Transverse colon (tissue), 4 donors: ENCODE measurements around the gene STING1. TPM values are rescaled to one million over a fixed set of nuclear protein-coding genes. Genes with fewer than 3 reads are reported as not detected.
"Not testable (repeated sequence)": the region's sequence is repeated elsewhere in the genome, so short reads cannot be mapped to it uniquely, and the experiment has no call there.

Experiments
- DNase-seq: peaks from one replicate; pipeline ENCODE4 v3.0.0-alpha.2; 2019
- H3K27ac ChIP-seq, 4 donors: fragments of 200-600 bp; sonication (generic); 2 replicates each; pipeline ENCODE4 v1.5.1; 2016 to 2018; ENCODE audit warnings: inconsistent platforms in 4 of 4
- H3K27me3 ChIP-seq: fragments of 200-600 bp; sonication (generic); 2 replicates; pipeline ENCODE4 v1.5.1; 2017; ENCODE audit warnings: inconsistent platforms
- H3K36me3 ChIP-seq, 4 donors: fragments of 200-600 bp; sonication (generic); 2 replicates each; pipeline ENCODE4 v1.5.1; 2017 to 2019; ENCODE audit warnings: inconsistent platforms in 4 of 4
- H3K4me1 ChIP-seq, 4 donors: fragments of 200-600 bp; sonication (generic); 2 replicates each; pipeline ENCODE4 v1.5.1; 2017 to 2020; ENCODE audit warnings: inconsistent platforms in 4 of 4
- H3K4me3 ChIP-seq, 4 donors: fragments of 200-600 bp; sonication (generic); 1 replicate in 1 of 4; 2 replicates in 3 of 4; pipeline versions ENCODE4 v1.5.1 to v1.6.1; 2017 to 2019; ENCODE audit warnings: inconsistent platforms in 4 of 4
- H3K9me3 ChIP-seq, 2 donors: fragments of 200-600 bp; sonication (generic); 2 replicates each; pipeline ENCODE4 v1.5.1; 2017 to 2019; ENCODE audit warnings: inconsistent platforms in 2 of 2
- CTCF ChIP-seq, 5 experiments: fragments of 200-600 bp in 3 of 5; fragments of 450-650 bp in 2 of 5; sonication (generic) in 3 of 5; IDR thresholded peaks; 1 replicate in 2 of 5; 2 replicates in 3 of 5; pipeline ENCODE4 v1.5.1; 2016 to 2017; ENCODE audit warnings: antibody characterized with exemption in 5 of 5, inconsistent platforms in 3 of 5, mild to moderate bottlenecking in 2 of 5, moderate library complexity in 1 of 5
- EP300 ChIP-seq: sonication (generic); formaldehyde crosslinking; IDR thresholded peaks from one replicate; pipeline ENCODE4 v1.6.1; 2017; ENCODE audit warnings: antibody characterized with exemption, low read depth
- POLR2A ChIP-seq: fragments of 450-650 bp; IDR thresholded peaks from one replicate; pipeline ENCODE4 v1.6.1; 2016; ENCODE audit warnings: antibody characterized with exemption, mild to moderate bottlenecking, moderate library complexity
- POLR2AphosphoS5 ChIP-seq, 3 donors: sonication (generic); formaldehyde crosslinking; IDR thresholded peaks; one replicate each; pipeline ENCODE4 v1.6.1; 2016; ENCODE audit warnings: antibody characterized with exemption in 3 of 3
- WGBS, 2 donors: methylation state at CpG; one replicate each; pipeline ENCODE4 v1.1.5; 2018; ENCODE audit warnings: low coverage in 1 of 2; 5-methylcytosine and 5-hydroxymethylcytosine counted together
- in situ Hi-C, 4 donors: fragments of 200-750 bp; cut with MboI; loops; one replicate each; pipeline versions ENCODE4 v1.15.0 to v1.15.1; 2017; ENCODE audit warnings: low sequenced_read_pairs in 3 of 4, low pct_ligation_motif_present in 1 of 4, low pct_unique_long_range_greater_than_20kb in 1 of 4
- intact Hi-C: fragments of 100-400 bp; cut with DNase I; formaldehyde crosslinking; loops from one replicate; pipeline ENCODE4 v1.15.1; 2023; ENCODE audit warnings: low total_unique reads
- total RNA-seq, 4 donors: library from RNA; depleted of rRNA; stranded (reverse); fragments of >200 nt; gene quantifications; one replicate each; pipeline ENCODE4 v1.1.0, GENCODE V29; 2016

The STING1 gene
- total RNA-seq, 4 donors from 2014 or later = 12.2 to 51.5 (median 19.1) TPM

DNA sequence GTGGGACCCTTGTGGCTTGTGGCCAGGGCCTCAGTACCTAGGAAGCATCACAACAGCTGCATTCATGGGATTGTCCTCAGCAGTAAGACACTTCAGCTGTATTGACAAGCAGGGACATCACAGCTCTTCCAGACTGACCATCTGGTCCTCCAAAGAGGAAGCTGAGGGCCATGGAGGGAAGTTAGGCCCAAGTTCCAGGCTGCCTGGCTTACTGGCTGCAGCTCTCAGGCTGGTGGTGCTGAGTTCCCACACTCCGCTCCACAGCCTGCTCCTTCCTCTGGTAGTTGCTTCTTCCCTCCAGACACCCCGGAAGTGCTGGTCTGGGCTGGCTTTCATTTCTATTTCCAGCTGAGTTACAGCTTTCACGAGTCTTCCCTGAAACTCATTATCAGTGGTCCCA, 5.7 kb upstream of the STING1 start:
- intact Hi-C loops (no loop called here), in situ Hi-C loops (no loop called here)
- DNase-seq = peak; percentile 25
- Histone ChIP-seq H3K4me3 (no peak overlapping the region), H3K4me1 (peaks cover 0 to 10% (median 4%) of the 10 kb centered on the region in 4 donors), H3K9me3 (no peaks in the 10 kb centered on the region), H3K27me3 (no peaks in the 10 kb centered on the region), H3K27ac (peak overlapping the region in 3 of 4 donors; percentile 2 to 50 (median 30)), H3K36me3 (no peaks in the 10 kb centered on the region)
- no peak for TF ChIP-seq POLR2AphosphoS5 (IDR thresholded peaks at IDR 0.05)
- no peak for TF ChIP-seq POLR2A
- no peak for TF ChIP-seq EP300
- no peak for TF ChIP-seq CTCF (IDR thresholded peaks at IDR 0.05)
- WGBS, 2 donors = 75 to 86% methylated on average over 3 of the region's 3 CpGs

GRCh38 chr5:139486201-139486600, 3.6 kb upstream of the STING1 start:
- Histone ChIP-seq H3K4me3 (no peak overlapping the region), H3K36me3 (no peaks in the 10 kb centered on the region), H3K27ac (no peak overlapping the region), H3K27me3 (no peaks in the 10 kb centered on the region), H3K9me3 (no peaks in the 10 kb centered on the region), H3K4me1 (peaks cover 0 to 20% (median 17%) of the 10 kb centered on the region in 4 donors)
- in situ Hi-C loops = no loop called here
- no peak for TF ChIP-seq POLR2AphosphoS5 (IDR thresholded peaks at IDR 0.05)
- no peak for TF ChIP-seq CTCF (IDR thresholded peaks at IDR 0.05)
- no peak for TF ChIP-seq POLR2A
- no peak for TF ChIP-seq EP300
- no peak for DNase-seq
- intact Hi-C loops = no loop called here
- 96% methylated on average over 7 of the region's 7 CpGs; no CpG with 5 or more reads in 1 of the 2 donors for WGBS, 2 donors

- H3K4me3 ChIP-seq = peak overlapping the region in 1 of 4 donors; percentile 49
- H3K27me3 ChIP-seq, DNase-seq, in situ Hi-C loops, H3K36me3 ChIP-seq, H3K9me3 ChIP-seq, intact Hi-C loops: not testable (repeated sequence)
- H3K27ac ChIP-seq = peak overlapping the region; percentile 88 to 89 (median 89)
- peaks cover 0 to 38% (median 23%) of the 10 kb centered on the region in 4 donors for H3K4me1 ChIP-seq
- 43 to 53% methylated on average over 4 to 6 of the region's 6 CpGs for WGBS, 2 donors
These were observed 291 bp upstream of the STING1 start for GRCh38 chr5:139482890-139483208.

DNA sequence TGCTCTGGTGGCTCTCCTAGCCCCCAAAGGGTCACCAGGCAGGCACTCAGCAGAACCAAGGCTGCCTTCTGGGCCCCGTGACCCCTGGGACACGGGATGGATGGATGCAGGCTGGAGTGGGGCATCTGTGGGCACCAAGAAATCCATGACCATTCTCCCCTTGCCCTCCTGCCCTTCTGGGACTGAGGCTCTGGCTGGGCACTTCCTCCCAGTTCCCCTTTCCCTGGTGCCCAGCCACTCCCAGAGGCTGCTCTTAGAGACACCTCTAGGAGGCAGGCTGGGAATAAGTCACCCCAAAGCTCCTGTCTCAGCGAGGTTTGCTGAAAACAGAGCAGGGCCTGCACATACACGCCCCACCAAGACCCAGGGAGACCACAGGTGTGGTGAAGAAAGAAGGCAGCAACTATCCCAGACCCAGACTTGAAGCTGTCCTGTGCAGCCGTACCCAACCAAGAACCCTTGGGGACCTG, 943 bp downstream of the STING1 start:
- Histone ChIP-seq H3K27ac (peak overlapping the region; percentile 88 to 89 (median 89)), H3K9me3 (no peaks in the 10 kb centered on the region), H3K4me1 (peaks cover 0 to 38% (median 23%) of the 10 kb centered on the region in 4 donors), H3K36me3 (no peaks in the 10 kb centered on the region), H3K27me3 (no peaks in the 10 kb centered on the region), H3K4me3 (peak overlapping the region; percentile 8 to 49 (median 30))
- in situ Hi-C loops (no loop called here), intact Hi-C loops (no loop called here)
- 51% methylated on average over 5 of the region's 5 CpGs; no CpG with 5 or more reads in 1 of the 2 donors for WGBS, 2 donors
- TF ChIP-seq POLR2AphosphoS5 (IDR thresholded peaks at IDR 0.05) = no peak
- peak in 1 of 5 experiments; percentile 27 for TF ChIP-seq CTCF (IDR thresholded peaks at IDR 0.05)
- DNase-seq = peak; percentile 39

DNA sequence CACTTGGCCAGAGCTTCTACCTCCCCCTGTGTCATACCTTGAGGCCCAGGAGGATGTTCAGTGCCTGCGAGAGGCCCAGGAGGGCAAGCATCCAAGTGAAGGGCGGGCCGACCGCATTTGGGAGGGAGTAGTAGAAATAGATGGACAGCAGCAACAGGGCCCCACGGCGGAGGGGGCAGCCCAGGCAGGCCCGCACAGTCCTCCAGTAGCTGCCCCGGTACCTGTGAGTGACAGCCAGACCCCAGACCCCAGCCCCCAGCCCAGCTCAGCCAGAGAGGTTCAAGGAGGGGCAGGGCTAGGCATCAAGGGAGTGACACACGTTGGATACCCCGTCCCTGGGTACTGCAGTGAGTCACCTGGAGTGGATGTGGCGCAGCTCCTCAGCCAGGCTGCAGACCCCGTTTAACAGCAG, 1.4 kb downstream of the STING1 start:
- 61% methylated on average over 11 of the region's 12 CpGs; no CpG with 5 or more reads in 1 of the 2 donors for WGBS, 2 donors
- in situ Hi-C loops = no loop called here
- Histone ChIP-seq H3K36me3 (no peaks in the 10 kb centered on the region), H3K27ac (peak overlapping the region; percentile 88 to 89 (median 89)), H3K9me3 (no peaks in the 10 kb centered on the region), H3K4me3 (peak overlapping the region in 2 of 4 donors; percentile 35 to 49), H3K27me3 (no peaks in the 10 kb centered on the region), H3K4me1 (peaks cover 0 to 38% (median 23%) of the 10 kb centered on the region in 4 donors)
- intact Hi-C loops = no loop called here
- no peak for DNase-seq
- TF ChIP-seq CTCF (IDR thresholded peaks at IDR 0.05) (no peak), POLR2AphosphoS5 (IDR thresholded peaks at IDR 0.05) (no peak)

- 83 to 86% methylated on average over 3 to 4 of the region's 4 CpGs for WGBS, 2 donors
- in situ Hi-C loops, H3K27me3 ChIP-seq, intact Hi-C loops, H3K36me3 ChIP-seq, H3K4me3 ChIP-seq, DNase-seq, H3K9me3 ChIP-seq: not testable (repeated sequence)
- Histone ChIP-seq H3K4me1 (peaks cover 0 to 52% (median 33%) of the 10 kb centered on the region in 4 donors), H3K27ac (peak overlapping the region in 2 of 4 donors; percentile 89)
These were observed 2.8 kb downstream of the STING1 start for GRCh38 chr5:139479729-139480128.
